Suppressor macrophage treated with lipopolysaccharide for 1 hour (primary cell): Measurements from ENCODE around the gene POLN.

Experiments
- DNase-seq, 3 donors: peaks; one replicate each; pipeline ENCODE4 v3.0.0-alpha.2; 2020 to 2022

Gene POLN

GRCh38 chr4:2262145-2262943, 20.4 kb upstream of the POLN start:
- DNase-seq, result peak; percentile 100

DNA sequence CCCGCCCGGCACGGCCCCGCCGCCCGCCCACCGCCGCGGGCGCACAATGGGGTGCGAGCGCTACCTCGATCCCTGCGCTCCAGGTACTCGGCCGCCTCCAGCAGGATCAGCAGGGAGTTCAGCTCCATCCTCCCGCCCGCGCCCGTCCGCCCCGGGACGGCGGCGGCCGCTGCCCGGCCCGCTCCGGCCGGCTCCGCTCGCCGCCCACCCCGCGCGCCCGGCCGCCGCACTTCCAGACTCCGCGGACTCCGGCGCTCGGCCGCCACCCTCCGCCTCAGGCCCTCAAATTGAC, 19.9 kb upstream of the POLN start, which contains the start of gene MXD4:
MXD4 (minus strand) TSS at position 257 of the 292 bp plus-strand sequence; CDS start at position 128, 129 bp downstream.
- DNase-seq, result no peak

GRCh38 chr4:2261110-2261852, 19.4 kb upstream of the POLN start:
- peak; percentile 60 to 89 (median 77) for DNase-seq

GRCh38 chr4:2260344-2261109, 18.6 kb upstream of the POLN start:
- DNase-seq, result no peak

- no peak for DNase-seq
Measured at GRCh38 chr4:2259541-2260343, 17.8 kb upstream of the POLN start.

DNA sequence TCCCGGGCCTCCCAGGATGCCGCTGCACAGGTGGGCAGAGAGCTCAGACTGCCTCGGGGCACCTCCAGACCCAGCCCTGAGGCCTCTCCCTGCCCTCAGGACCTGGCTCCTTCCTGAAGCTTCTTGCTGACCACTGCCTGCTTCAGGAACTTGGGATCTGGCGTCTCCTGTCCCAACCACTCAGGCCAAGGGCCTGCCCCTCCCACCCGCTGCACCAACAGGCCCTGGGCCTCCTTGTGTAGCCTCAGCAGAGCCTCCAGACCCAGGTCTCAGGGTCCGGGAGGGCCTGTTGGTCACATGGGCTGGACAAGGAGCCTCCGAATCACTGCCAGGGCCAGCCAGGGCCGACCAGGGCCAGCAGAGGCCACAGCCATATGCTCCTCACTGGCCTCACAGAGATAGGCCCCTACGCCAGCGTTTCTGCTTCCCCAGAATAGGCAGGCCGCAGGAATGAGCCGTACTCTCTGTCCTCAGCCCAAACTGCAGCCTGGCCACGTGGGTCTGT, 17.2 kb upstream of the POLN start:
- no peak for DNase-seq

- no peak for DNase-seq
Measured at GRCh38 chr4:2258091-2259035, 16.4 kb upstream of the POLN start.

DNA sequence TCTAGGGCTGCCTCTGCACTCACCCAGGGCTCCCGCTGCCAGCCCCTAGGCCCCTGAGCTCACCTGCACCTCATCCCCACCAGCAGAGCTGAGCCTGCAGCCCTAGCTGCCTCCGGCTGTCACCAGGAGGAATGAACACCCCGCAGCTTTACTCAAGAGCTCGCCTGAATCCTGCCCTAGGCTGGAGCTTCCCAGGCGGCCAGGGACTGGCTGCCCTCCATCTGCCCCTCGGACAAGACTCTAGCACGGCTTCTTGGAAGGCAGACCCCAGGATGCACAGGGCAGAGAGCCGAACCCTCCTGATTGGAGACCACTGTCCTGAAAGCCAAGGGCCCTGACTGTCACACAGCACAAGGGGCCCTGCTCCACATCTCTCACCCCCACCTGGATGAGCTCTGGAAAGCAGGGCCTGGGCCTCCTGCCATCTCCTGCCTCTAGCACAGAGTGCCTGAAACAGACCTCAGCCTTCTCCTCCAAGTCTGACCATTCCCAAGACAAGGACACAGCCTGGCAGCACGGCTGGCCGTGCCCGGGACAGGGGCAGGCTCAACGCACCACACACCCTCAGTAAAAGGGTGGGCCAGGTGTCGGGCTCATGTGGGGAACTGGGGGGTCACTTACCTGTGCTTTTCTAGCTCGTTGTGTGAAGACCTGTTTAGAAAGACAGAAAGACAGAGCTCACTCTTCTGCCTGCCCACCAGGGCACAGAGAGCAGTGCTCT, 15.6 kb upstream of the POLN start:
- DNase-seq, result no peak

GRCh38 chr4:2256781-2257191, 14.9 kb upstream of the POLN start:
- DNase-seq, result no peak

DNA sequence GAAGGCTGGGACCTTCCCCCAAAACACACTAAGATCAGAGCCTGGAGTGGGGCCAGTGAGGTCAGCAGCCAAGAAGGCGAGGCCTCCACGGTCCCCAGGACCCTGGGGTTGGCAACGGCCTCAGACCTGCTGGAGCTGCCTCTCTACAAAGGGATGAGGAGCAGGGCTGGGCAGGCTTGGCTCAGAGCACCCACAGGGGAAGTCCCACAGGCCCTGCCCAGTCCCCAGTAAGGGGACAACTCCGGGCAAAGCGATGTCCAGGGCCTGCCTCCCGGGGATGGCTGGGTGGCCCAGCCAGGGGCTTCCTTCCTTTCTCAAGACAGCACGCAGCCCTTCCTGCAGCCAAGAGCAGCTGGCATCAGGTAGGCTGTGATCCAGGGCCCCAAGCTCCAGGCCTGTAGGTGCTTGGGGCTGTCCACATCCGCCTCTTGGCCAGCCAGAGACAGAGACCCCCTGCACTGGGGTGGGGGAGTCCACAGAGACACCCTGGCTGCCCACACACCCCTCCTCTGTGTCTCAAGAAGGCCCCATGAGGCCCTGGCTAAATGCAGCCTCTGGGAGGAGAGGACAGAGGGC, 14.3 kb upstream of the POLN start:
- DNase-seq, result no peak

- DNase-seq, result no peak
Measured at GRCh38 chr4:2255501-2256155, 13.7 kb upstream of the POLN start.

DNA sequence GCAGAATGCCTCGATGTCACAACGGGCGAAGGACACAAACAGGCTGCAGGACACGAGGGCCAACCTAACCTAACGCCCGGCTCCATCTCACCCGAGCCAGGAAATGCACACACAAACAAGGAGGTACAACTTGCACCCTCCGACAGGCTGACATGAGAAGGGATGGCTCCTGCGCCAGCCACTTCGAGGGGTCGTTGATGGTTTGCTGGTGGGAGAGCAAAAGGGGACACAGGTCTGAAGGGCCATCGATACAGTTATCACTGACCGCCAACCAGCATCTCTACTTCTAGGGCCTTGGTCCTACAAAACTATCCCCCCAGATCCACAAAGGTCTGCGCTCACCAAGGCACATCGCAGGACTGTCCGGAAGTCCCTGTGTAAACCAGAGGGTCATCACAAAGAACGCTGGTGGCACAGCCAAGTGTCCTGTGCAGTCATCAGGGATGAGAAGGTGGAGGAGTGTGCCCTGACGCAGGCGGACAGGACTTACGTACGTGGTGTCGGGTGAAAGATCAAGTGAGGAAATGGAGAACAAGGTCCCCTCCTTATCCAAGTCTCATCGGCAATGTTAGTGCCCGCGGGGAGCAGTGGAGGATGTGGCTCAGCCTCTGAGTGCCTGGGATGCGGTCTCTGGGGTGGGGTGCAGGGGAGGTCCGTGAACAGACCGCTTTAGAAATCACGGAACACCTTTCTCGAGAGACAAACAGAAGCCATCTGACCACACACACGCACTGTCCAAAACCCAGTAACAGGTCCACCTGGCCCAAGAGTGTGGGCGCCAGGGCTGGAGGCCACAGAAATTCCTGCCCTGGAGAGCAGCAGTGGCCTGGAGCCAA, 13.0 kb upstream of the POLN start:
- DNase-seq, result no peak

- DNase-seq, result no peak
Measured at GRCh38 chr4:2253160-2254084, 11.5 kb upstream of the POLN start.

DNA sequence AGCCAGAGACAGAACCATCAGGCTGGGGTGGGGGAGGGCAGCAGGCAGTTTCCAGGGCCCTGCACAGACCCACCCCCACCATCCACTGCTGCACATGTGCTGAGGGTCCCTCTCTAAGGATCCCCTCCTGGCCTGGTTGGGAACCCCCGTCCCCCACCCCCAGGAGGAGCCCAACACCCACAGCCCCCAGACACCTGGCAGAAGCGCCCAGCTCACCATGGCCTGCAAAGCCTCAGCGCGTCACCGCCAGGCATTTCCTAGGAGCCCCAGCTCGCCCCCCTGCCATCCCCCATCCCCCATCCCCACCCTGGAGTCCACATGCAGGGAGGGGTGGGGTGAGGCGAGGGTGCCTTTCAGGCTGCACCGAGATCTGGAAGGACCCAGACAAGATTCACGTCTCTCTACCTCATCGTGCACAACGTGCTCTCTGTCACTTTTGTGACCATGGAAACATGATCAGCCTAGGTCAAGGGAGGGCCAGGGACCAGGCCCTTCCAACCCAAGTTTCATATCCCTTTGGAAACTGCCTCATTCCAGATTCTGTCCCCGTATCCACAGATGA, 10.7 kb upstream of the POLN start:
- no peak for DNase-seq

GRCh38 chr4:2251795-2252529, 10.0 kb upstream of the POLN start:
- DNase-seq, result no peak

DNA sequence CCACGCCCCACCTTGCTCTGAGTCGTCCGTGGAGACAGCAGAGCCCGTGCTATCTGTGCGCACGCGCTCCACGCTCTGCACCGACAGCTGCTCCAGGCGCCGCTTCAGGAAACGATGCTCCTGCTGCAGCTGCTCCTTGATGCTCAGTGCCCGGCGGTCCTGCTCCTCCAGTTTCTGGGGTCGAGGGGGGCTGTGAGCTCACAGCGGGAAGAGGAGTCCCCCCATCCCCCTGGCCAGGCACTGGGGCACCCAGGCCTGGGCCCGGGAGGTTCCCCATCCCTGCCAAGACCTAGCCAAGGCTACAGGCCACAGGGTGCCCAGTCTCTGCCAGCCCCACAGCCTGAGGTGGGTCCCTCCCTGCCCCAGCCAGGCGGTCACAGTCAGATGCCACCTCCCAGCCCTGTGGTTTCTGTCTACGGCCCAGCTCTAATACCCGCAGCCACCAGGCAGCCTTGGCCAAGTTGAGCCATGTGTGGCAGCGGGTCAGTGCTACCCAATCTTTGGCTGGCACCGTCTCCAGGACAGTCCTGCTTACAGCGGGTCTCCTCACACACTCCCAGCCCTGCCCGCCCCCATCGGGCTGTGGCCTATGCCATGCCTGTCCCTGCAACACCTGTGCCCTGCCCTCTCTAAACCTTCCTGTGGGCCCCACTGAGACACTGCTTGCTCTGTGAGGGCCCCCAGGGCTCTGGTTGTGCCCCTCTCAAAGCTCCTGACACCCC, 9.3 kb upstream of the POLN start:
- no peak for DNase-seq
